Mesenchymal stem cell (in vitro differentiated cells and primary cell): ENCODE measurements around the gene ATG12.
A peak's percentile ranks its signal among the peaks of the same experiment; 100 is the strongest.

ENCODE experiments used
- DNase-seq: peaks from one replicate; pipeline ENCODE4 v3.0.0-alpha.2; 2013
- H2AFZ ChIP-seq: one replicate; pipeline ENCODE4 v1.6.1; 2013; ENCODE audit warnings: low read depth, mild to moderate bottlenecking, control low read depth, inconsistent platforms, low read length, moderate library complexity
- H2AK5ac ChIP-seq: 2 replicates; pipeline ENCODE4 v1.6.1; 2013; ENCODE audit warnings: low read length, moderate library complexity, mild to moderate bottlenecking, inconsistent platforms; ENCODE audit not compliant: severe bottlenecking
- H2BK120ac ChIP-seq: one replicate; pipeline ENCODE4 v1.6.1; 2013; ENCODE audit warnings: low read depth, mild to moderate bottlenecking, inconsistent platforms, low read length, moderate library complexity
- H2BK12ac ChIP-seq, 2 experiments: one replicate each; pipeline ENCODE4 v1.6.1; 2013; ENCODE audit warnings: inconsistent platforms in 2 of 2, low read length in 2 of 2, mild to moderate bottlenecking in 2 of 2, moderate library complexity in 2 of 2, control low read depth in 1 of 2
- H2BK15ac ChIP-seq: one replicate; pipeline ENCODE4 v1.6.1; 2013; ENCODE audit warnings: mild to moderate bottlenecking, low read depth, inconsistent platforms; ENCODE audit not compliant: poor library complexity, severe bottlenecking
- H2BK5ac ChIP-seq: 2 replicates; pipeline ENCODE4 v1.6.1; 2013; ENCODE audit warnings: low read depth, mild to moderate bottlenecking, low read length, control low read depth, inconsistent platforms; ENCODE audit not compliant: poor library complexity, severe bottlenecking
- H3K14ac ChIP-seq, 2 experiments: one replicate each; pipeline ENCODE4 v1.6.1; 2013; ENCODE audit warnings: inconsistent platforms in 2 of 2, low read length in 2 of 2, control low read depth in 1 of 2, mild to moderate bottlenecking in 1 of 2, moderate library complexity in 1 of 2
- H3K18ac ChIP-seq, 2 experiments: one replicate each; pipeline ENCODE4 v1.6.1; 2013; ENCODE audit warnings: inconsistent platforms in 2 of 2, low read length in 2 of 2, control low read depth in 1 of 2, low read depth in 1 of 2, mild to moderate bottlenecking in 1 of 2
- H3K23ac ChIP-seq, 2 experiments: one replicate each; pipeline ENCODE4 v1.6.1; 2013; ENCODE audit warnings: inconsistent platforms in 2 of 2, low read length in 2 of 2, mild to moderate bottlenecking in 2 of 2, moderate library complexity in 2 of 2, control low read depth in 1 of 2
- H3K27ac ChIP-seq: 2 replicates; pipeline ENCODE4 v1.5.1; 2013; ENCODE audit warnings: mild to moderate bottlenecking, moderate library complexity, low read length, control low read depth, inconsistent platforms; ENCODE audit not compliant: poor library complexity, severe bottlenecking
- H3K27me3 ChIP-seq, 2 experiments: 2 replicates each; pipeline versions ENCODE4 v1.6.1 to v1.7.0; 2013; ENCODE audit warnings: low read length in 2 of 2, mild to moderate bottlenecking in 2 of 2, moderate library complexity in 2 of 2, control low read depth in 1 of 2, inconsistent platforms in 1 of 2; ENCODE audit not compliant: control insufficient read depth in 1 of 2, insufficient read depth in 1 of 2
- H3K36me3 ChIP-seq, 2 experiments: 2 replicates each; pipeline versions ENCODE4 v1.6.1 to v1.7.0; 2013; ENCODE audit warnings: low read length in 2 of 2, control low read depth in 1 of 2, inconsistent platforms in 1 of 2, low read depth in 1 of 2, mild to moderate bottlenecking in 1 of 2; ENCODE audit not compliant: insufficient read depth in 2 of 2, control insufficient read depth in 1 of 2
- H3K4ac ChIP-seq, 2 experiments: one replicate each; pipeline ENCODE4 v1.6.1; 2013; ENCODE audit warnings: inconsistent platforms in 2 of 2, low read length in 2 of 2, mild to moderate bottlenecking in 2 of 2, moderate library complexity in 2 of 2, control low read depth in 1 of 2, low read depth in 1 of 2
- H3K4me1 ChIP-seq: 2 replicates; pipeline ENCODE4 v1.6.1; 2013; ENCODE audit warnings: low read depth, low read length, control low read depth; ENCODE audit not compliant: control insufficient read depth, insufficient read depth
- H3K4me2 ChIP-seq: 2 replicates; pipeline ENCODE4 v1.6.1; 2013; ENCODE audit warnings: low read length, mild to moderate bottlenecking, inconsistent platforms; ENCODE audit not compliant: poor library complexity, severe bottlenecking
- H3K4me3 ChIP-seq, 2 experiments: 2 replicates each; pipeline versions ENCODE4 v1.5.1 to v1.7.0; 2013; ENCODE audit warnings: low read length in 2 of 2, mild to moderate bottlenecking in 2 of 2, control low read depth in 1 of 2, low read depth in 1 of 2; ENCODE audit not compliant: insufficient read depth in 1 of 2
- H3K79me1 ChIP-seq: replicated peaks from 2 replicates; pipeline ENCODE4 v1.6.1; 2013; ENCODE audit warnings: mild to moderate bottlenecking, control low read depth, low read length, inconsistent platforms; ENCODE audit not compliant: poor library complexity, severe bottlenecking
- H3K9ac ChIP-seq: 2 replicates; pipeline ENCODE4 v1.7.0; 2013; ENCODE audit warnings: mild to moderate bottlenecking, low read length, moderate library complexity
- H3K9me3 ChIP-seq: 2 replicates; pipeline ENCODE4 v1.7.0; 2013; ENCODE audit warnings: mild to moderate bottlenecking, low read length; ENCODE audit not compliant: control insufficient read depth
- H4K8ac ChIP-seq: one replicate; pipeline ENCODE4 v1.6.1; 2013; ENCODE audit warnings: inconsistent platforms, mild to moderate bottlenecking, low read length, moderate library complexity
- H4K91ac ChIP-seq: one replicate; pipeline ENCODE4 v1.6.1; 2013; ENCODE audit warnings: mild to moderate bottlenecking, low read length, inconsistent platforms
- WGBS: methylation state at CpG from one replicate; pipeline ENCODE4 v1.1.7; 2013; ENCODE audit warnings: mixed read lengths; 5-methylcytosine and 5-hydroxymethylcytosine counted together

The ATG12 gene

GRCh38 chr5:115817386-115817785 lies 24.0 kb downstream of the ATG12 start:
- Histone ChIP-seq H2BK120ac (no peak overlapping the region), H3K4me2 (no peak overlapping the region), H4K91ac (no peak overlapping the region), H3K27ac (no peak overlapping the region), H3K9me3 (no peaks in the 10 kb centered on the region), H3K14ac (no peak overlapping the region), H2AFZ (no peak overlapping the region), H3K27me3 (peaks cover 21 to 43% of the 10 kb centered on the region in 2 experiments), H3K23ac (no peak overlapping the region), H3K36me3 (no peaks in the 10 kb centered on the region), H3K79me1 (no peaks in the 10 kb centered on the region), H3K4me3 (no peak overlapping the region), H2BK5ac (no peak overlapping the region), H4K8ac (no peak overlapping the region), H2AK5ac (no peak overlapping the region), H3K18ac (no peak overlapping the region), H3K4me1 (peaks cover 14% of the 10 kb centered on the region), H2BK15ac (no peak overlapping the region), H2BK12ac (no peak overlapping the region), H3K9ac (peak overlapping the region; percentile 96), H3K4ac (no peak overlapping the region)
- no peak for DNase-seq
- 93% methylated on average over 5 of the region's 7 CpGs for WGBS

DNA sequence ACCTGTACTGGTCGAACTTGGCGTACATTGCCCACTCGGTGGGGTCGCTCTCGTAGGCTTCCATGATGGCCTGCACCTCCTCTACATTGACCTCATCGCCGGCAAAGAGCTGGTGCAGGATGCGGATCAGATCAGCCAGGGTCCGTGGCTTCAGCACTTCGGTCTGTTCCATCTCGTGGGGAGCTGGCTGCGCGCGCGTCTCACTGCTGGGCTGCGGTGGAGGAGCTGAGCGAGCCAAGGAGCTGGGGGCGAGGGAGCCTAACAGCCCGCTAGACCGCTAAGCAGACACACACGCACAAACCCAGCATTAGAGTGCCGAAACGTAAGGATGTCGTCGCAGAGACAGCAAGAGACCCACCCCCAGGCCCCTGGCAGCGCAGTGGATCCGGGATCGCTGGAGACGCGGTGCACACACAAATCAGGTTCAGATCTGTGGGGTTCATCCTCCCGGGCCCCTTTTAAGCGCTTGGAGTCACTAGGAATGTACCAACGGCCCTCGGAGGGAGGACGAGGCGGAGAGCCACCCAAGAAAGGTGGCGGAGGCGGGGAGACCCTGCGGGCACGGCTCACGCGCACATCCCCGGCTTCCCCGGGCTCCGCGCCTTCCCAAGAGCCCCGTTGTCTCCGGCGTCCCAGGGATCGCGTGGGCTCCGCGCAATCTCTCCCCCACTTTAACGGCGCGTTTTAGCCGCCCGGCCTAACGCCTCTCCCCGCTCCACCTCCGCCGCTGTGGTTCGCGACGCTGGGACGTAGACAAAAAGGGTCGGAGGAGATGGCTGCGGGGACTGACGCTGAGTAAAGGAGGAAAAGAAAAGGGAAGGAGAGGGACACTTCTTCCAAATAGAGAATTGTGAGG lies 24.9 kb downstream of the ATG12 start, which contains the start of gene CDO1:
Gene CDO1 (minus strand): TSS at position 434 of the 856 bp plus-strand sequence. CDS start 262 bp downstream, at position 172.
- peak within 1 kb of the TSS; percentile 96 for H3K9ac ChIP-seq
- H2BK15ac ChIP-seq: peak within 1 kb of the TSS; percentile 36
- H3K23ac ChIP-seq: peak within 1 kb of the TSS in 1 of 2 experiments; percentile 98
- H2BK5ac ChIP-seq: no peak within 1 kb of the TSS
- H3K4ac ChIP-seq: no peak within 1 kb of the TSS
- H2BK120ac ChIP-seq: peak within 1 kb of the TSS; percentile 91
- WGBS: under 1% methylated on average over 64 of the region's 69 CpGs
- H3K27me3 ChIP-seq: peaks cover 21 to 43% of the 10 kb centered on the region in 2 experiments
- peak within 1 kb of the TSS; percentile 55 to 85 for H3K4me3 ChIP-seq
- H2AFZ ChIP-seq: peak within 1 kb of the TSS; percentile 21
- peak within 1 kb of the TSS in 1 of 2 experiments; percentile 90 for H3K14ac ChIP-seq
- H3K79me1 ChIP-seq: no peaks in the 10 kb centered on the region
- H3K9me3 ChIP-seq: no peaks in the 10 kb centered on the region
- peak within 1 kb of the TSS; percentile 11 to 53 for H3K18ac ChIP-seq
- DNase-seq: peak; percentile 68
- no peaks in the 10 kb centered on the region for H3K36me3 ChIP-seq
- H3K4me1 ChIP-seq: peaks cover 14% of the 10 kb centered on the region
- peak within 1 kb of the TSS; percentile 18 for H4K91ac ChIP-seq
- H4K8ac ChIP-seq: peak within 1 kb of the TSS; percentile 63
- no peak within 1 kb of the TSS for H2AK5ac ChIP-seq
- peak within 1 kb of the TSS; percentile 78 for H3K4me2 ChIP-seq
- H2BK12ac ChIP-seq: no peak within 1 kb of the TSS
- H3K27ac ChIP-seq: no peak within 1 kb of the TSS

DNA sequence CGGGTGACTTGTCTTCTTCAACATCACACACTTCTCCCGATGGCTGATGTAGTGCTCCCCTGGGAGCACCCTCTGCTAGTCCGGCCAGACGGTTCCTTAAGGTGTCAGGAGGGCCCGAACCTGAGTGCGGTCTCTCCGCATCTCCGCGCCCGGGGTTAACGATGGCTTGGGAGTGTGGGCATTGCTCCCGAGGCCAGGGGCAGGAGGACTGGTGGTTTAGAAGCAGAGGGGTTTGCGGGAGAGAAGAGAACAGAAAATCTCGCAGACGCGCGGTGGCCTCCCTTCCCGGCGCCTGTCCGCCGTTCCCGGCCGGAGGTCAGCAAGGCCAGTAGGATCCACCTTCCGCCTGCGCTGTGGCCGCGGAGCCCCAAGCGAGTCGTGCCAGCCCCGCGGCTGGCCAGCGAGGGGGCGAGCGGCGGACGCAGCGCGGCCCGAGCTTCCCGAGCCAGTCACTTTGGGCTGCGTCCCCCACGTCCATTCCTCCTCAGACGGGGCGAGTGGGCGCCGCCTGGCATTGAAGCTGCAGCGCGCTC lies 25.6 kb downstream of the ATG12 start:
- no peaks in the 10 kb centered on the region for H3K9me3 ChIP-seq
- DNase-seq: peak; percentile 8
- H2BK120ac ChIP-seq: no peak overlapping the region
- H4K91ac ChIP-seq: no peak overlapping the region
- H3K14ac ChIP-seq: peak overlapping the region in 1 of 2 experiments; percentile 90
- H3K27me3 ChIP-seq: peaks cover 21 to 43% of the 10 kb centered on the region in 2 experiments
- peak overlapping the region; percentile 55 to 85 for H3K4me3 ChIP-seq
- no peaks in the 10 kb centered on the region for H3K36me3 ChIP-seq
- no peak overlapping the region for H2AK5ac ChIP-seq
- H3K9ac ChIP-seq: peak overlapping the region; percentile 96
- H2BK15ac ChIP-seq: no peak overlapping the region
- H2BK5ac ChIP-seq: no peak overlapping the region
- no peak overlapping the region for H3K18ac ChIP-seq
- no peak overlapping the region for H2BK12ac ChIP-seq
- H2AFZ ChIP-seq: peak overlapping the region; percentile 21
- H3K4me1 ChIP-seq: peaks cover 14% of the 10 kb centered on the region
- H3K4ac ChIP-seq: no peak overlapping the region
- peak overlapping the region; percentile 15 for H4K8ac ChIP-seq
- WGBS: under 1% methylated on average over 48 of the region's 48 CpGs
- peak overlapping the region; percentile 78 for H3K4me2 ChIP-seq
- H3K27ac ChIP-seq: no peak overlapping the region
- no peaks in the 10 kb centered on the region for H3K79me1 ChIP-seq
- peak overlapping the region in 1 of 2 experiments; percentile 98 for H3K23ac ChIP-seq

GRCh38 chr5:115815006-115815692 lies 26.2 kb downstream of the ATG12 start:
- no peak overlapping the region for H2BK5ac ChIP-seq
- H3K79me1 ChIP-seq: no peaks in the 10 kb centered on the region
- H3K9me3 ChIP-seq: no peaks in the 10 kb centered on the region
- H3K4me2 ChIP-seq: peak overlapping the region; percentile 78
- no peak overlapping the region for H2AFZ ChIP-seq
- no peak overlapping the region for H4K91ac ChIP-seq
- no peak overlapping the region for H4K8ac ChIP-seq
- no peak overlapping the region for H3K23ac ChIP-seq
- H2BK120ac ChIP-seq: no peak overlapping the region
- H2AK5ac ChIP-seq: no peak overlapping the region
- peak overlapping the region; percentile 96 for H3K9ac ChIP-seq
- H3K4me3 ChIP-seq: peak overlapping the region in 1 of 2 experiments; percentile 85
- H3K14ac ChIP-seq: no peak overlapping the region
- no peak overlapping the region for H3K4ac ChIP-seq
- H3K27me3 ChIP-seq: peaks cover 21 to 43% of the 10 kb centered on the region in 2 experiments
- no peak overlapping the region for H3K18ac ChIP-seq
- DNase-seq: no peak
- no peak overlapping the region for H2BK15ac ChIP-seq
- no peak overlapping the region for H2BK12ac ChIP-seq
- H3K4me1 ChIP-seq: peaks cover 14% of the 10 kb centered on the region
- H3K36me3 ChIP-seq: no peaks in the 10 kb centered on the region
- no peak overlapping the region for H3K27ac ChIP-seq
- 24% methylated on average over 21 of the region's 21 CpGs for whole genome bisulfite sequencing
